Measurements from ENCODE around the gene OR5H1.
"Not testable (repeated sequence)": the region's sequence is repeated elsewhere in the genome, so short reads cannot be mapped to it uniquely, and the experiment has no call there.

OR5H1 gene

GRCh38 chr3:98148751-98149150, 18.2 kb downstream of the OR5H1 start:
- H3K4me1 Mint-ChIP-seq, result no peaks in the 10 kb centered on the region
- peaks cover 32% of the 10 kb centered on the region for H3K27me3 Mint-ChIP-seq
- H3K4me3 Mint-ChIP-seq, result no peak overlapping the region
- H3K36me3 Mint-ChIP-seq (ENCODE audit: insufficient read depth), result no peaks in the 10 kb centered on the region
- H3K27ac Mint-ChIP-seq (ENCODE audit: low read depth), result no peak overlapping the region
- no peaks in the 10 kb centered on the region for H3K9me3 Mint-ChIP-seq
- ATAC-seq (replicated peaks; ENCODE audit: extremely low read depth, poor library complexity, severe bottlenecking) (no peak), DNase-seq (ENCODE audit: low spot score in 2 of 2) (no peak)

- not testable (repeated sequence) for H3K4me3 Mint-ChIP-seq
Observed at GRCh38 chr3:98149456-98149855, 18.9 kb downstream of the OR5H1 start.

GRCh38 chr3:98151241-98151640, 20.7 kb downstream of the OR5H1 start:
- DNase-seq (ENCODE audit: low spot score in 2 of 2) (no peak), ATAC-seq (replicated peaks; ENCODE audit: extremely low read depth, poor library complexity, severe bottlenecking) (no peak)
- Mint-ChIP-seq H3K4me3 (no peak overlapping the region), H3K9me3 (no peaks in the 10 kb centered on the region), H3K27me3 (peaks cover 26% of the 10 kb centered on the region), H3K36me3 (ENCODE audit: insufficient read depth) (no peaks in the 10 kb centered on the region), H3K27ac (ENCODE audit: low read depth) (no peak overlapping the region), H3K4me1 (no peaks in the 10 kb centered on the region)

More at GRCh38 chr3:98149456-98149855, 18.9 kb downstream of the OR5H1 start:
- not testable (repeated sequence) for DNase-seq (ENCODE audit: low spot score in 2 of 2); H3K9me3 Mint-ChIP-seq; ATAC-seq (replicated peaks; ENCODE audit: extremely low read depth, poor library complexity, severe bottlenecking); H3K4me1 Mint-ChIP-seq; H3K27ac Mint-ChIP-seq (ENCODE audit: low read depth); H3K36me3 Mint-ChIP-seq (ENCODE audit: insufficient read depth)
- H3K27me3 Mint-ChIP-seq, result peaks cover 25% of the 10 kb centered on the region

GRCh38 chr3:98166396-98166795, 35.9 kb downstream of the OR5H1 start, which contains the start of gene OR5H15:
OR5H15 (plus strand) TSS chr3:98166696; CDS start chr3:98168700, 2,004 bp downstream.
- peaks cover 27% of the 10 kb centered on the region for H3K27me3 Mint-ChIP-seq
- no peak within 1 kb of the TSS for H3K4me3 Mint-ChIP-seq
- H3K27ac Mint-ChIP-seq (ENCODE audit: low read depth), result no peak within 1 kb of the TSS
- H3K4me1 Mint-ChIP-seq, result no peaks in the 10 kb centered on the region
- DNase-seq (ENCODE audit: low spot score in 2 of 2), result no peak
- H3K36me3 Mint-ChIP-seq (ENCODE audit: insufficient read depth), result no peaks in the 10 kb centered on the region
- H3K9me3 Mint-ChIP-seq, result no peaks in the 10 kb centered on the region
- ATAC-seq (replicated peaks; ENCODE audit: extremely low read depth, poor library complexity, severe bottlenecking), result no peak

- Mint-ChIP-seq H3K27me3 (peaks cover 16% of the 10 kb centered on the region), H3K27ac (ENCODE audit: low read depth) (no peak overlapping the region), H3K9me3 (no peaks in the 10 kb centered on the region), H3K4me3 (no peak overlapping the region), H3K36me3 (ENCODE audit: insufficient read depth) (no peaks in the 10 kb centered on the region), H3K4me1 (peaks cover 4% of the 10 kb centered on the region)
- no peak for DNase-seq (ENCODE audit: low spot score in 2 of 2)
- no peak for ATAC-seq (replicated peaks; ENCODE audit: extremely low read depth, poor library complexity, severe bottlenecking)
Observed at GRCh38 chr3:98171071-98171470, 40.5 kb downstream of the OR5H1 start.

- Mint-ChIP-seq H3K4me3 (no peak overlapping the region), H3K9me3 (peaks cover 5% of the 10 kb centered on the region)
Observed at GRCh38 chr3:98172621-98173020, 42.1 kb downstream of the OR5H1 start.

GRCh38 chr3:98180319-98180890, 49.9 kb downstream of the OR5H1 start:
- Mint-ChIP-seq H3K36me3 (ENCODE audit: insufficient read depth) (no peaks in the 10 kb centered on the region), H3K4me3 (no peak overlapping the region), H3K9me3 (peaks cover 5% of the 10 kb centered on the region), H3K27ac (ENCODE audit: low read depth) (no peak overlapping the region), H3K4me1 (no peaks in the 10 kb centered on the region), H3K27me3 (no peaks in the 10 kb centered on the region)
- DNase-seq (ENCODE audit: low spot score in 2 of 2) (no peak), ATAC-seq (replicated peaks; ENCODE audit: extremely low read depth, poor library complexity, severe bottlenecking) (no peak)

More at GRCh38 chr3:98172621-98173020, 42.1 kb downstream of the OR5H1 start:
- Mint-ChIP-seq H3K27ac (ENCODE audit: low read depth) (no peak overlapping the region), H3K36me3 (ENCODE audit: insufficient read depth) (no peaks in the 10 kb centered on the region), H3K27me3 (peaks cover 16% of the 10 kb centered on the region), H3K4me1 (peaks cover 4% of the 10 kb centered on the region)
- DNase-seq (ENCODE audit: low spot score in 2 of 2), result no peak
- ATAC-seq (replicated peaks; ENCODE audit: extremely low read depth, poor library complexity, severe bottlenecking), result no peak

- Mint-ChIP-seq H3K4me3 (no peak overlapping the region), H3K9me3 (peaks cover under 1% of the 10 kb centered on the region), H3K4me1 (no peaks in the 10 kb centered on the region), H3K27me3 (no peaks in the 10 kb centered on the region), H3K27ac (ENCODE audit: low read depth) (no peak overlapping the region), H3K36me3 (ENCODE audit: insufficient read depth) (no peaks in the 10 kb centered on the region)
- ATAC-seq (replicated peaks; ENCODE audit: extremely low read depth, poor library complexity, severe bottlenecking) (no peak), DNase-seq (ENCODE audit: low spot score in 2 of 2) (no peak)
Observed at GRCh38 chr3:98182196-98182595, 51.7 kb downstream of the OR5H1 start.

- H3K4me3 Mint-ChIP-seq, result no peak overlapping the region
Observed at GRCh38 chr3:98185180-98185579, 54.7 kb downstream of the OR5H1 start.

More at GRCh38 chr3:98185180-98185579, 54.7 kb downstream of the OR5H1 start:
- Mint-ChIP-seq H3K36me3 (ENCODE audit: insufficient read depth) (no peaks in the 10 kb centered on the region), H3K27ac (ENCODE audit: low read depth) (no peak overlapping the region), H3K27me3 (no peaks in the 10 kb centered on the region), H3K9me3 (no peaks in the 10 kb centered on the region), H3K4me1 (peaks cover 5% of the 10 kb centered on the region)
- ATAC-seq (replicated peaks; ENCODE audit: extremely low read depth, poor library complexity, severe bottlenecking), result no peak
- DNase-seq (ENCODE audit: low spot score in 2 of 2), result no peak
